Fibroblast of skin of abdomen (primary cell): Measurements from ENCODE around the gene ANKRD27. TPM values are rescaled to one million over a fixed set of nuclear protein-coding genes. Genes with fewer than 3 reads are reported as not detected.
"Not testable (repeated sequence)": the region's sequence is repeated elsewhere in the genome, so short reads cannot be mapped to it uniquely, and the experiment has no call there.

Experiments
- DNase-seq: peaks from one replicate; pipeline ENCODE4 v3.0.0-alpha.2; 2013
- polyA plus RNA-seq, 2 experiments: library from polyadenylated mRNA; unstranded; fragments of 120-200 nt; gene quantifications; one replicate each; pipeline ENCODE4 v1.2.1, GENCODE V29; 2013; ENCODE audit not compliant: insufficient read length in 2 of 2

The ANKRD27 gene
- polyA plus RNA-seq (2013, experiment 1 of 2; ENCODE audit: insufficient read length): 22.9 TPM
- 24.5 TPM for polyA plus RNA-seq (2013, experiment 2 of 2; ENCODE audit: insufficient read length)

DNA sequence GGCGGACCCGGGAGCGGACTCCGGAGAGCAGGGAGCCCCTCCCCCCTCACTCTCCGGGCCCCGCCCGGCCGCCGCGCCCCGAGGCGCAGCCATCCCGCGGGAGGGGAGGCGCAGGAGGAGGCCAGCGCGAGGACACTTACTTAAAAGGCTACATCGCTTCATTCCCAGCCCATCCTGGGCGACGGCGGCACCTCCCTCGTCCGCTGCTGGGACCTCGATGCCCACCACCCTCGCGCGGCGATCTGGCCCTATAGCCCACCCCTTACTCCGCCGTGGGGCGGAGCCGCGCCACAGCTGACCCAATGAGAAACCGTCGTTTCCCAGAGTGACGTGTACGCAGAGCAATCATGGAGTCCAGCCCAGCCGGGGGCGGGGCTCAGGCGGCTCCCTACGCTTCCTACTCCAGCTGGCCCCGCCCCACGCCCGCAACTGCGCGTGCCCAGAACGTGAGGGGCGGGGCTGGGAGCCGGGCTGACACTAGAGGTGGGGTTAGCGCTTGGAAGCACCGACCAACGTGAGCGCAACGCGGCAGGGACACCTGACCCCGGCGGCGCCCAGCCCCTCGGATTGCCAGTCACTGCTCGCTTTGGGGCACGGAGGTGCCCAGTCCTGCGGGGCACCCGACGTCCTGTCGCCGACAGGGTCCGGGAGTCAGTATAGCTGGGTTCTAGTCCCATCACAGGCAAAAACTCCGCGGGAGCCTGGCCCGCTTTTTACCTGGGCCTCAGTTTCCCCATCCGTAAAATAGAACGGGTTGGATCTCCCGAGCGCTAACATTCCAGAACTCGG, at the start of gene ANKRD27:
TSS of gene ANKRD27 (minus strand) at position 250 of the 789 bp plus-strand sequence. CDS start 16,165 bp downstream, outside the sequence.
- peak; percentile 97 for DNase-seq

GRCh38 chr19:32720936-32721250, 45.9 kb upstream of the ANKRD27 start:
- DNase-seq: no peak

DNA sequence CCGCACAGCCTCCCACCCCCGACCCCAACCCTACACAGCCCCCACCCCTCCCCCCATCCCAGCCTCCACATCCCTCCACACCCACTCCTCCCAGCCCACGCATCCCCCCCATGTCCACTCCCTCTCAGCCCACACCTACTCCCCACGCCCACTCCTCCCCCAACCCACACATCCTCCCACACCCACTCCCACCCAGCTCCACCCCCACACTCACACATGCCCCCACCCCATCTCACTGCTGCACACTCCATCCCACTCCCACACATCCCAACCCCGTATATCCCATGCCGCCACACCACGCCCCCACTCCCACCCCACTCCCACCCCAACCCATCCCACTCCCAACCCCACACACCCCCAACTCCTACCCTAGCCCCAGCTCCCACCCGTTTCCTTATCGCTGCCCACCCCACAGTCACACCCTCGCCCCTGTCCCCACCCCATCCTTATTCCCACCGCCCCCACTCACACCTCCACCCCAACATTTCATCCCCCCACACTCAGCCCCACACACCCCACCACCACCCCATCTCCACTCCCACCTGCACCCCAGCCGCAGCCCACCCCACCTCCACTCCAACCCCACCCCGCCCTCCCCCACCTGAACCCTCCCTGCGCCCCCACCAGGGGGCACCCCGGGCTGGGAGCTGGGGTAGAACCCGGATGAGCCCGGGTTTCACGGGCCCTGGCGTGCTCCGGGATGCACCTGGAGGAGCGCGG, 45.4 kb upstream of the ANKRD27 start:
- no peak for DNase-seq

- no peak for DNase-seq
Observed at GRCh38 chr19:32719611-32720059, 44.7 kb upstream of the ANKRD27 start, which contains the start of gene TDRD12. TSS of gene TDRD12 (plus strand) at chr19:32719767. CDS start at chr19:32720073, 306 bp downstream.

DNA sequence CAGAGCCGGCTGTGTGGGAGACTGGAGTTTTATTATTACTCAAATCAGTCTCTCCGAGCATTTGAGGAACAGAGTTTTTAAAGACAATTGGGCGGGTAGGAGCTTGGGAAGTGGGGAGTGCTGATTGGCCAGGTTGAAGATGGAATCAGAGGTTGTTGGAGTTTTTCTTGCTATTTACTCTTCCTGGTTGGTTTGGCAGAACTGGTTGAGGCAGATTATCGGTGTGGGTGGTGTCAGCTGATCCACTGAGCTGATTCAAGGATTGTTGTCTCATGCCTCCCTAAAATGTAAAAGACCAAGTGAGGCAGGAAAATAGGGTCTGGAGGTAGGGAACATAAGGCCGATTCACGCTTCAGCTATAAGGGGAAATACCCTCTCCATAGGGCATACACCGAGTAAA, 43.3 kb upstream of the ANKRD27 start:
- DNase-seq: no peak

- no peak for DNase-seq
Observed at GRCh38 chr19:32717496-32717895, 42.5 kb upstream of the ANKRD27 start.

DNA sequence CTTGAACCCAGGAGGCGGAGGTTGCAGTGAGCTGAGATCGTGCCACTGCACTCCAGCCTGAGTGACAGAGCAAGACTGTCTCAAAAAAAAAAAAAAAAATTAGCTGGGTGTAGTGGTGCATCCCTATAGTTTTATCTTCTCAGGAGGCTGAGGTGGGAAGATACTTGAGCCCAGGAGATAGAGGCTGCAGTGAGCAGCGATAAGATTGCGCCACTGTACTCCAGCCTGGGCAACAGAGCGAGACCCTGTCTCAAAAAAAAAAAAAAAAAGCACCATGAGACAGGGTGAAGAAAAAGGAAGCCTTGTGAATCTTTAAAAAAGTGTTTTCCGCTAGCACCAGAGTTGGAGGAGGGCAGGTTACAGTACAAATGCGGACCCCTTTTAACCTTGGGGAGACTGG, 41.2 kb upstream of the ANKRD27 start:
- not testable (repeated sequence) for DNase-seq

DNA sequence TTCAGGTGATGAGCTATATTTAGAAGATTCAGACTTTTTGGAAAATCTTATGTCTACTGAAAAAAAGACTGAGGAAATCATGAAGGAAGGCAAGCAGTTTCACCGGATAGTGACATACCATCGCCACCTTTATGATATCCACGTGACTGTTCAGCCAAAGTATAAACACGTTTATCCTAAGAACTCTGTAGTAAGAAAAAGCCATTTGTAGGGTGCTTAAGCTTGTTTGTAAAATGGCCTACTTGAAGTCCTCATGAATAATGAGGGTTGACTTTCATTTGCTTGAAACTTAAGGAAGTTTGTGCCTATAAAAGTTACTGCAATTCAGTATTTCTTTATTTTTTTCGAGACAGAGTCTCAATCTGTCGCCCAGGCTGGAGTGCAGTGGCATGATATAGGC, 36.8 kb upstream of the ANKRD27 start:
- no peak for DNase-seq

GRCh38 chr19:32709032-32709431, 34.1 kb upstream of the ANKRD27 start:
- no peak for DNase-seq

DNA sequence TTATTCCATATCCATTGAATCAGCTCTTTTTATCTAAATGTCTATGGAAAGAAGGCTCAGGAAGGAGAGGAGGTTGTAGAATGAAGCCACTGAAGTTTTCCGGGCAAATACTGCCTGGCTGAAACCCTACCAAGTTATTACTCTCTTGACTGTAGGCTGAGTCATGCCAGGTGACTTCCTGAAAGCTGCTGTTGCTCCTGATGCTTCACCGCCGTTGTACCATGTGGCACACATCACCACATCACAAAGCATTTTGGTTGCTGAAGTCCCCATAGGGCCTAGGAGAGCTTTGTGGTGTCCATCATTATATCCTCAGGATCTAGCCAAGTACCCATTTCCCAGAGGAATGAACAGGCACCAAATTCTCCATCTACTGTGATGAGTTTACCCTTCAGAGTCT, 33.5 kb upstream of the ANKRD27 start:
- no peak for DNase-seq

- DNase-seq: not testable (repeated sequence)
Observed at GRCh38 chr19:32704006-32704405, 29.0 kb upstream of the ANKRD27 start.

DNA sequence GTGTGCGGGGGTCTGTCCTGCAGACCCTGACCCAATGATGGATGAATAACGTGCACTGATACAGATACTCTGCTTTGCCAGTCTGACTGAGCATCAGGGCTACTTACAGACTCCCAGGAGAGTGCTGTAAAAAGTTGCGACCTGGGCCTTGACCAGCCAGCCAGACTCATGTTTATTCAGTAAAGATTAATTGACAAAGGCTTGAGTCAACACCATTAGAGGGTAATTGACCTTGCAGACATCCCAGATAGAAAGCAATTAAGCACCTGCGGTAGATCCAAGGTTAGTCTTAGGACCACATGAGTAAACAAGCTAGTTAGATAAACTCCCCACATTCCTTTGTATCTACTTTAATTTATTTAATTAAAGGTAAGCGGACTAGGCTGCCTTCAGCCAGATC, 27.0 kb upstream of the ANKRD27 start:
- no peak for DNase-seq

DNA sequence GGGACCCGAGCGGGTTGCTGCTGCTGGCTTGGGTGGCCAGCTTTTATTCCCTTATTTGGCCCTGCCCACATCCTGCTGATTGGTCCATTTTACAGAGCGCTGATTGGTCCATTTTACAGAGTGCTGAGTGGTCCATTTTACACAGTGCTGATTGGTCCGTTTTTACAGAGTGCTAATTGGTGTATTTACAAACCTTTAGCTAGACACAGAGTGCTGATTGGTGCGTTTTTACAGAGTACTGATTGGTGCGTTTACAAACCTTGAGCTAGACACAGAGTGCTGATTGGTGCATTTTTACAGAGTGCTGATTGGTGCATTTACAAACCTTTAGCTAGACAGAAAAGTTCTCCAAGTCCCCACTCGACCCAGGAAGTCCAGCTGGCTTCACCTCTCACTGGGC, 25.1 kb upstream of the ANKRD27 start:
- DNase-seq: not testable (repeated sequence)

DNA sequence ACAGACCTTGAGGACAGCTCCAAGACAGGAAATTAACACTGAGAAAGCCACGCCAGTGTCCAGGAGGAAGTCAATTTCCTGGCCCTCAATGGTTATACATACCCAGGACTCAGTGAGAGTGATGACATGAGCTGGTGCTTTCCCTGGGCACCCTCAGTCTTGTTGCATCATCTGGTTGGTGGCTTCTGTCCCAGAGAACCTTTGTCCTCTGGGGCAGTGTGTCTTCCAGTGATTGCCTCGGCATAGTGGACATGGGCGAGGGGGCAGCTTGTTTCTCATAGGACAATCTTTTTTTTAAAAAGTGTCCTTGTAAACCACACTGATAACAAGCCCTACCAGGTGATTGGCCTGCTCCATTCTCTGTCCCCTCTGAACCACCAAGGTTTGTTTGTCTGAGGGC, 21.8 kb upstream of the ANKRD27 start:
- not testable (repeated sequence) for DNase-seq

GRCh38 chr19:32695506-32695905, 20.5 kb upstream of the ANKRD27 start:
- not testable (repeated sequence) for DNase-seq

- DNase-seq: not testable (repeated sequence)
Observed at GRCh38 chr19:32694851-32695250, 19.9 kb upstream of the ANKRD27 start.

DNA sequence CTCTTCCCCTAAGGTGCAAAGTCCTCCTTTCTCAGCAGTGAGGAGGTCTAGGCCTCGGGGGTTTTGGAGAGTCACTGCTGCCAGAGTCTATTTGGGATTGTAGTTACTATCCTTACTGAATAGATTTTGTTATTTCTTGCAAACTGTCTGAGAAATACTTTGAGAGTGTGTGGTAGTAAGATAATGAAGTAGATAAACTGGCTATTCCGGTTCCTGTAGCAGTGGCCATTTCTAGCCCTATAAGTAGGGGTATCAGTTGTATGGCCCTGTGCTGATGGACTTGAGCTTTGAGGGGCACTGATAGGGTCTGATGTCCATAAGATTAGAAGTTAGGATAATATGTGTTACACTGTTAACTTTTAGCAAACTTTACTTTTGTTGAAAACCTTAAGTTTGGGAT, 19.3 kb upstream of the ANKRD27 start:
- DNase-seq: not testable (repeated sequence)

DNA sequence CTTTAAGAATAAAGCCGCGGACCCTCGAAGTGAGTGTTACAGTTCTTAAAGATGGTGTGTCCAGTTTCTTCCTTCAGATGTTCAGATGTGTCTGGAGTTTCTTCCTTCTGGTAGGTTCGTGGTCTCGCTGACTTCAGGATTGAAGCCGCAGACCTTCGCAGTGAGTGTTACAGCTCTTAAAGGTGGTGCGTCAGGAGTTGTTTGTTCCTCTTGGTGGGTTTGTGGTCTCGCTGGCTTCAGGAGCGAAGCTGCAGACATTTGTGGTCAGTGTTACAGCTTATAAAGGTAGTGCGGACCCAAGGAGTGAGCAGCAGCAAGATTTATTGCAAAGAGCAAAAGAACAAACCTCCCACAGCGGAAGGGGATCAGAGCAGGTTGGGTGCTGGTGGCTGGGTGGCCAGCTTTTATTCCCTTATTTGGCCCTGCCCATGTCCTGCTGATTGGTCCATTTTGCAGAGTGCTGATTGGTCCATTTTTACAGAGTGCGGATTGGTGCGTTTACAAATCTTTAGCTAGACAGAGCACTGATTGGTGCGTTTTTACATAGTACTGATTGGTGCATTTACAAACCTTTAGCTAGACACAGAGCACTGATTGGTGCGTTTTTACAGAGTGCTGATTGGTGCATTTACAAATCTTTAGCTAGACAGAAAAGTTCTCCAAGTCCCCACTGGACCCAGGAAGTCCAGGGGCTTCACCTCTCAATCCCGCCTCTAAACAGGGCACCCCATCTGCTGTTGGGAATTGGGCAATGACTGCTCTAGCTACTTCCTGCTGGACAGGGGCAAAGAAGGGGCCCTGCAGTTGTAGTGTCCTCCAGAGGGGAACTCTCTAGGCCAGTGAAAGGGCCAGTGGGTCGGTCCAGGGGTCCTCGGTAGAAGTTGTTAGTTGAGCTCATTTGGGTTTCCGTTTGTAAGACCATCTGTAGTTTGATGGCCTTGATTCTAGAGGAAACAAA, 18.4 kb upstream of the ANKRD27 start:
- not testable (repeated sequence) for DNase-seq

- DNase-seq: no peak
Observed at GRCh38 chr19:32692727-32693061, 17.7 kb upstream of the ANKRD27 start.

DNA sequence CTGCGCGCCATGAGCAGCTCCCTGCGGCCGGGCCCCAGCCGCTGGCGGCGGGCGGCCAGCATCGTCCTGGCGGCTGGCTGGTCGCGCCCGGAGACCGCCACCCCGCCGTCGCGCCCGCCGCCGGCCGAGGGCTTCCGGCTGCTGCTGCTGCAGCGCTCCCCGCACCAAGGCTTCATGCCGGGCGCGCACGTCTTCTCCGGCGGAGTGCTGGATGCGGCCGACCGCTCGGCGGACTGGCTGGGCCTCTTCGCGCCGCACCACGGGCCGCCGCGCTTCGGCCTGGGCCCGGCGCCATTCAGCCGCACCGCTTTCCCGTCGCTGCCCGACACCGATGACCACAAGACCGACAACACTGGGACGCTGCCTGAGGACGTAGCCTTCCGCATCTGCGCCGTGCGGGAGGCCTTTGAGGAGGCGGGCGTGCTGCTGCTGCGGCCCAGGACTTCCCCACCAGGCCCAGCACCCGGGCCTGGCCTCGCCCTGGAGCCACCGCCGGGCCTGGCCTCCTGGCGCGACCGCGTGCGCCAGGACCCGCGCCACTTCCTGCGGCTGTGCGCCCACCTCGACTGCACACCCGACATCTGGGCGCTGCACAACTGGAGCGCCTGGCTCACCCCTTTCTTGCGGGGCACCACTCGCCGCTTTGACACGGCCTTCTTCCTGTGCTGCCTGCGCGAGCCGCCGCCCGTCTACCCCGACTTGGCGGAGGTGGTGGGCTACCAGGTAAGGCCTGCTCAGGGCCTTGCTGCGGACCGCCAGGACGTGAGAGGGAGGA, 17.2 kb upstream of the ANKRD27 start:
- peak; percentile 63 for DNase-seq

DNA sequence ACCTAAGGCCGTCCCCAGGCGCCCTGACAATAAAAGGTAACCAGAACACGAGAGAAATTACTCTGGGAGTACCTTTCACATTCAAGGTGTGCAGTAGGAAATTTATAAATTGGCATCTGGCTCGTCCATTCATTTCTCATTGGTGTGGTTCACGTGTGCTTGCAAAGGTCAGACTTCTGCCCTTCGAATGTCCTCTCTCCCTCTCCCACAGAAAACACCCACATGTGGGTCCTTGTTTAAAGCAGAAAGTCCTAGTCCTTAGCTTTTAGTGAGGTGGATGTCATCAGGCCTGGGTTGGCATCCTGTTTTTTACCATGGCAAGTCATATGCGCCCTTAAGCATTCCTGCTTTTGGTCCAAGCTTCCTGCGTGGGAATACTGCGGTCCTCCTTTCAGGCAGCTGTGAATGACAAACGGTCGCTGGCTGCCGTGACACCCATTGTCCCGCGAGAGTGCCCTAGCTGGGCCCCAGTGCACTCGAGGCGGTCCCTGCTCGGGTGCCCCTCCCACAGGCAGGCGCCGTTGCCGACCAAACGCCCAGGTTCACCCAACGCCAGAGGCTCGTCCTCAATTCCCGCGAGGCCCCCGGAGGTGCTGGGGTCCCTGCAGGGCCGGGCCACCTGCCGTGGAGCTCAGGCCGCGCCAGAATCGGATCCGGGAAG, 16.4 kb upstream of the ANKRD27 start, which contains the start of gene NUDT19:
TSS of gene NUDT19 (plus strand) at position 531 of the 661 bp plus-strand sequence. CDS start 140 bp downstream, outside the sequence.
- peak; percentile 83 for DNase-seq
